Measurements from ENCODE around the gene ELL2.

- no peak for TF ChIP-seq CTCF (IDR thresholded peaks at IDR 0.05)
- TF ChIP-seq POLR2AphosphoS5 (IDR thresholded peaks at IDR 0.05): no peak
- no peak for TF ChIP-seq POLR2A (IDR thresholded peaks at IDR 0.05)
- TF ChIP-seq EP300 (IDR thresholded peaks at IDR 0.05; ENCODE audit: low read depth): no peak
These were observed 75.2 kb downstream of the ELL2 start for GRCh38 chr5:95886340-95887044.
